Measurements from ENCODE around the gene HP1BP3. TPM values are rescaled to one million over a fixed set of nuclear protein-coding genes. Genes with fewer than 3 reads are reported as not detected.

HP1BP3 gene, protein sequence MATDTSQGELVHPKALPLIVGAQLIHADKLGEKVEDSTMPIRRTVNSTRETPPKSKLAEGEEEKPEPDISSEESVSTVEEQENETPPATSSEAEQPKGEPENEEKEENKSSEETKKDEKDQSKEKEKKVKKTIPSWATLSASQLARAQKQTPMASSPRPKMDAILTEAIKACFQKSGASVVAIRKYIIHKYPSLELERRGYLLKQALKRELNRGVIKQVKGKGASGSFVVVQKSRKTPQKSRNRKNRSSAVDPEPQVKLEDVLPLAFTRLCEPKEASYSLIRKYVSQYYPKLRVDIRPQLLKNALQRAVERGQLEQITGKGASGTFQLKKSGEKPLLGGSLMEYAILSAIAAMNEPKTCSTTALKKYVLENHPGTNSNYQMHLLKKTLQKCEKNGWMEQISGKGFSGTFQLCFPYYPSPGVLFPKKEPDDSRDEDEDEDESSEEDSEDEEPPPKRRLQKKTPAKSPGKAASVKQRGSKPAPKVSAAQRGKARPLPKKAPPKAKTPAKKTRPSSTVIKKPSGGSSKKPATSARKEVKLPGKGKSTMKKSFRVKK
- 100 to 1,000 TPM; 182 to 347 TPM for total RNA-seq

- ATAC-seq: peak; percentile 81 to 86
- peaks cover 9% of the 10 kb centered on the region for H3K36me3 Mint-ChIP-seq
- H3K27me3 Mint-ChIP-seq: no peaks in the 10 kb centered on the region
- no peaks in the 10 kb centered on the region for H3K9me3 Mint-ChIP-seq
- peak; percentile 89 for DNase-seq (ENCODE audit: low spot score)
- H3K4me3 Mint-ChIP-seq: peak within 1 kb of the TSS; percentile 91
- peaks cover 20 to 32% of the 10 kb centered on the region in 2 donors for H3K4me1 Mint-ChIP-seq (ENCODE audit: low read depth in 2 of 2)
- H3K27ac Mint-ChIP-seq: peak within 1 kb of the TSS; percentile 97
Measured at GRCh38 chr1:20787029-20787839, at the start of gene HP1BP3. HP1BP3 (minus strand) TSS chr1:20787307; CDS start chr1:20780440, 6,867 bp downstream.

- Mint-ChIP-seq H3K27ac (no peak overlapping the region), H3K4me1 (ENCODE audit: low read depth in 2 of 2) (no peaks in the 10 kb centered on the region), H3K9me3 (no peaks in the 10 kb centered on the region), H3K36me3 (no peaks in the 10 kb centered on the region), H3K4me3 (no peak overlapping the region), H3K27me3 (no peaks in the 10 kb centered on the region)
- DNase-seq (ENCODE audit: low spot score) (no peak), ATAC-seq (no peak)
Measured at GRCh38 chr1:20836230-20836629, 49.1 kb upstream of the HP1BP3 start.

DNA sequence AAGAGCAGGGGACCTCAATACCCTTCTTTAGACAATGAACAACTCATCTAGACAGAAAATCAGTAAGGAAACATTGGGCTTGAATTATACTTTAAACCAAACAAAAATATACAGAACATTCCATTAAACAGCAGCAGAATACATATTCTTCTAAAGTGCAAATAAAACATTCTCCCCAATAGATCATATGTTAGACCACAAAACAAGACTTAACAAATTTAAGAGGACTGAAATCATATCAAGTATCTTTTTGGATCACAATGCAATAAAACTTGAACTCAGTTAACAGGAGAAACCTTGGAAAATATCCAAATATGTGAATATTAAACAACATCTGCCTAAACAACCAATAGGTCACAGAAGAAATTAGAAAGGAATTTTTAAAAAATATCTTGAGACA, 47.7 kb upstream of the HP1BP3 start:
- ATAC-seq: no peak
- Mint-ChIP-seq H3K4me3 (no peak overlapping the region), H3K27ac (no peak overlapping the region), H3K9me3 (no peaks in the 10 kb centered on the region), H3K27me3 (no peaks in the 10 kb centered on the region), H3K36me3 (no peaks in the 10 kb centered on the region), H3K4me1 (ENCODE audit: low read depth in 2 of 2) (no peaks in the 10 kb centered on the region)
- DNase-seq (ENCODE audit: low spot score): no peak

DNA sequence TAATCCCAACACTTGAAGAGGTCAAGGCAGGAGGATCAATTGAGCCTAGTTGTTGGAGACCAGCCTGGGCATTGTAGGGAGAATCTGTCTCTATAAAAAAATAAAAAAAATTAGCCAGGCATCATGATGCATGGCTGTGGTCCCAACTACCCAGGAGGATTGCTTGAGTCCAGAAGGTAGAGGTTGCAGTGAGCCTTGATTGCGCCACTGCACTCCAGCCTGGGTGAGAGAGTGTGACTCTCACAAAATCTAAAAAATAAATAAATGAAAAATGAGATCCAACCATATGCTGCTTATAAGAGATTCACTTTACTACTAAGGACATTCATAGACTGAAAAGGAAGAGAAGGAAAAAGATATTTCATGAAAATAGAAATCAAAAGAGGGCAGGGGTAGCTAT, 47.1 kb upstream of the HP1BP3 start:
- Mint-ChIP-seq H3K27me3 (no peaks in the 10 kb centered on the region), H3K4me1 (ENCODE audit: low read depth in 2 of 2) (no peaks in the 10 kb centered on the region), H3K9me3 (no peaks in the 10 kb centered on the region), H3K36me3 (no peaks in the 10 kb centered on the region), H3K27ac (no peak overlapping the region), H3K4me3 (no peak overlapping the region)
- no peak for DNase-seq (ENCODE audit: low spot score)
- no peak for ATAC-seq

- H3K4me1 Mint-ChIP-seq (ENCODE audit: low read depth in 2 of 2): no peaks in the 10 kb centered on the region
- no peaks in the 10 kb centered on the region for H3K36me3 Mint-ChIP-seq
- ATAC-seq (no peak), DNase-seq (ENCODE audit: low spot score) (no peak)
- H3K9me3 Mint-ChIP-seq: no peaks in the 10 kb centered on the region
- no peaks in the 10 kb centered on the region for H3K27me3 Mint-ChIP-seq
- H3K27ac Mint-ChIP-seq: no peak overlapping the region
- no peak overlapping the region for H3K4me3 Mint-ChIP-seq
Measured at GRCh38 chr1:20830378-20830777, 43.3 kb upstream of the HP1BP3 start.

DNA sequence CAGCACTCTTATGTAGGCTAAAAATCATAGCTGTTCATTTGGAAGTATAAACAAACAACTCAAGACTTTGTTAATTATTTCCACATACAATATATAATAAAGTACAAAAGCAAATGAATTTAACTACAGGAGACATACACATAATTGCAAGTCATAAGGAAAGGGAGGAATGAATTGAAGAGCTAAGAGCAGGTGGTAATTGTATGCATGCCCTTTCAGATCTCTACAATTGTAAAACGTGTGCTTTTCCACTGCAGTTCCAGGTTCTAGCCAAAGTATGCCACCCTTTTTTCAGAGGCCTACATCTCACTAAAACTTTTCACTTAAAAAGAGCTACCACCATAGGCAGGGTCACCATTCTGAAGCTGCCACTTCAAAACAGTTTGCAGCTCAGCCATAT, 42.8 kb upstream of the HP1BP3 start:
- no peak for ATAC-seq
- Mint-ChIP-seq H3K36me3 (no peaks in the 10 kb centered on the region), H3K4me1 (ENCODE audit: low read depth in 2 of 2) (no peaks in the 10 kb centered on the region), H3K9me3 (no peaks in the 10 kb centered on the region), H3K4me3 (no peak overlapping the region), H3K27me3 (no peaks in the 10 kb centered on the region), H3K27ac (no peak overlapping the region)
- no peak for DNase-seq (ENCODE audit: low spot score)

DNA sequence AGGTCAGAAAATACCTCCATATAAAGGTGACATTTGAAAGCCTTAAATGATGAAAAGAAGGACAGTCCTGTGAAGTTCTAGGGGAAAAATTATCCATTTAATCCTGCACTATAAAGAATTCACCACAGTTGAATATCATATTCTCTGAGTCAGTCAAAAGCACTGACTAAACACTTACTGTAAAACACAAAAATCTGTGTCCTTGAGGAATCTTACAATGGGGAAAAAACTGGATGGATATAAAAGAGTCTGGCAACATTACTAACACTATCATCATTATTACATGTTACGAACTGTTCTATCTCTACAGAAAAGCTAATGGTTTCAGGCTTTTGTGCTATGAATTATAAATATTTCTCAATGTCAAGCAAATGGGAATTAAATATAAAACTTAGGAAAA, 42.4 kb upstream of the HP1BP3 start:
- H3K4me1 Mint-ChIP-seq (ENCODE audit: low read depth in 2 of 2): no peaks in the 10 kb centered on the region
- ATAC-seq (no peak), DNase-seq (ENCODE audit: low spot score) (no peak)
- no peaks in the 10 kb centered on the region for H3K9me3 Mint-ChIP-seq
- no peak overlapping the region for H3K27ac Mint-ChIP-seq
- H3K36me3 Mint-ChIP-seq: peaks cover 1% of the 10 kb centered on the region
- H3K27me3 Mint-ChIP-seq: no peaks in the 10 kb centered on the region
- no peak overlapping the region for H3K4me3 Mint-ChIP-seq

DNA sequence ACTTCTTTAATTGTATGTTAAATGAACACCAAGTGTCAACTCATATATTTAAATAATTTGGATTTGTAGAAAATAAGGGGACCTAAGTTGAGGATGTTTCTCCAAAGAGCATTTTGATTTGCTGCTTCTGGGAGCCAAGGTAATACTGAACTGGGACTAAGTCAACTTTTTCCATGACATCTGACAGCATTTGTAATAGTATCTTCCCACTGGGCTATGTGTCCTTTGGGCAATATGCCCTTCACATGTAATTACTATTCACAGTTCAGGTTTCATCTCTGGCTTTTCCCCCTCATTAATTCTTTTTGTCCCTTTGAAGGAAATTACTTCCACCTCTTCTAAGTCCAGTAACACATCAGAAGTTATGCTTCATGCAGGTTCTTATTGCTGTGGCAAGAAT, 36.7 kb upstream of the HP1BP3 start:
- H3K36me3 Mint-ChIP-seq: peaks cover 6% of the 10 kb centered on the region
- H3K27me3 Mint-ChIP-seq: no peaks in the 10 kb centered on the region
- no peaks in the 10 kb centered on the region for H3K4me1 Mint-ChIP-seq (ENCODE audit: low read depth in 2 of 2)
- peak overlapping the region in 1 of 2 donors; percentile 14 for H3K27ac Mint-ChIP-seq
- H3K4me3 Mint-ChIP-seq: no peak overlapping the region
- DNase-seq (ENCODE audit: low spot score): no peak
- no peak for ATAC-seq
- no peaks in the 10 kb centered on the region for H3K9me3 Mint-ChIP-seq

DNA sequence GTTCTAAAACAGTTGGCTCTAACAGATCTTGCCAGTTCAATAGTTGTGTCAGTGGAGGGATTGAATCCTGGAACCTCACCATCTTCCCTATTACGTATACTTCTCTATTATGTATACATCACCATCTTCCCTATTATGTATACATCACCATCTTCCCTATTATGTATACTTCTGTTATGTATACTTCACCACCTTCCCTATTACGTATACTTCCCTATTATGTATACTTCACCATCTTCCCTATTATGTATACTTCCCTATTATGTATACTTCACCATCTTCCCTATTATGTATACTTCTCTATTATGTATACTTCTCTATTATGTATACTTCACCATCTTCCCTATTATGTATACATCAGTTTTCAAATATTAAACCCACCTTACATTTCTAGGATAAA, 34.4 kb upstream of the HP1BP3 start:
- Mint-ChIP-seq H3K27me3 (no peaks in the 10 kb centered on the region), H3K27ac (no peak overlapping the region), H3K4me1 (ENCODE audit: low read depth in 2 of 2) (no peaks in the 10 kb centered on the region), H3K4me3 (no peak overlapping the region), H3K36me3 (peaks cover 6% of the 10 kb centered on the region), H3K9me3 (no peaks in the 10 kb centered on the region)
- ATAC-seq (no peak), DNase-seq (ENCODE audit: low spot score) (no peak)

DNA sequence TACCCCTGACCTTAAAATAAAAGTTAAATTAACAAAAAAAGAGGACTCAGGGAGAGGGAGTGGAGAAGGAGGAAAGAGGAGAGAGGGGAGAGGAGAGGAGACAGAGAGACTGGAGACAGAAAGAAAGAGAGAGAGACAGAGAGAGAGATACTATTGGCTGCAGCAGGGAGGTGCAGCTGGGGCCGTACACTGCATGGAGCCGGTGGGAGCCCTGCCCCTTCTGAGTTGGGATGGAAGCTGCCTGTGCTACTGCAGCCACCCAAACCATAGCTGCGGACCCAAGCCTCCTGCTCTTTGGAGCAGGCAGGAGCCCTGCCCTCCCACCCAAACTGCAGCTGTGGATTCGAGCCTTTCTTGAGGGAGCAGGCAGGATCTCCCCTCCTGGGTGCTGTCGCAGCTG, 32.7 kb upstream of the HP1BP3 start:
- no peak overlapping the region for H3K4me3 Mint-ChIP-seq
- H3K4me1 Mint-ChIP-seq (ENCODE audit: low read depth in 2 of 2): no peaks in the 10 kb centered on the region
- ATAC-seq (peak in 1 of 2 donors; percentile 11), DNase-seq (ENCODE audit: low spot score) (no peak)
- H3K27ac Mint-ChIP-seq: no peak overlapping the region
- no peaks in the 10 kb centered on the region for H3K27me3 Mint-ChIP-seq
- H3K9me3 Mint-ChIP-seq: no peaks in the 10 kb centered on the region
- H3K36me3 Mint-ChIP-seq: peaks cover 6% of the 10 kb centered on the region

- Mint-ChIP-seq H3K4me3 (no peak overlapping the region), H3K9me3 (no peaks in the 10 kb centered on the region), H3K27ac (no peak overlapping the region), H3K4me1 (ENCODE audit: low read depth in 2 of 2) (no peaks in the 10 kb centered on the region), H3K27me3 (no peaks in the 10 kb centered on the region), H3K36me3 (no peaks in the 10 kb centered on the region)
- ATAC-seq (no peak), DNase-seq (ENCODE audit: low spot score) (no peak)
Measured at GRCh38 chr1:20814534-20814871, 27.4 kb upstream of the HP1BP3 start.

GRCh38 chr1:20811916-20812315, 24.8 kb upstream of the HP1BP3 start:
- ATAC-seq (no peak), DNase-seq (ENCODE audit: low spot score) (no peak)
- no peaks in the 10 kb centered on the region for H3K9me3 Mint-ChIP-seq
- H3K27ac Mint-ChIP-seq: no peak overlapping the region
- no peaks in the 10 kb centered on the region for H3K27me3 Mint-ChIP-seq
- no peaks in the 10 kb centered on the region for H3K4me1 Mint-ChIP-seq (ENCODE audit: low read depth in 2 of 2)
- H3K4me3 Mint-ChIP-seq: no peak overlapping the region
- H3K36me3 Mint-ChIP-seq: no peaks in the 10 kb centered on the region

- Mint-ChIP-seq H3K4me1 (ENCODE audit: low read depth in 2 of 2) (peaks cover 2% of the 10 kb centered on the region in 2 donors), H3K27me3 (no peaks in the 10 kb centered on the region)
- ATAC-seq: no peak
Measured at GRCh38 chr1:20793236-20793635, 6.1 kb upstream of the HP1BP3 start.

DNA sequence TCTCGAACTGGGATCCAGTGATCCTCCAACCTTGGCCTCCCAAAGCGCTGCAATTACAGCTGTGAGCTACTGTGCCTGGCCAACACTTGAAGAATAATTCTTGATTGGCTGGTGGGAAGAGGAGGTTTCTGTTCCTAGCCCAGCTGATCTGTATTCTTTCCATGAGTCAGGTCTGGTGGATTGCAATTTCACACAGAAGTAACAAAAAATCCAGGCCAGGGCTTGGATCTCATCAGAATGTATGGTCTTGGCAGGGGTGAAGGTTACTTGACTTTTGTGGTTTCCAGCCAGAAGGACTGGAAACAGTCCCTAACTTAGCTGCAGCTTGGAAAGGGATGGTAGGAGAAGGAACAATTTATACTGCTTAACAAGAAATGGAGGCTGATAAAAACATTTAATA, 5.1 kb upstream of the HP1BP3 start:
- Mint-ChIP-seq H3K4me1 (ENCODE audit: low read depth in 2 of 2) (peaks cover 9 to 11% of the 10 kb centered on the region in 2 donors), H3K4me3 (no peak overlapping the region), H3K27me3 (no peaks in the 10 kb centered on the region), H3K9me3 (no peaks in the 10 kb centered on the region), H3K36me3 (no peaks in the 10 kb centered on the region), H3K27ac (no peak overlapping the region)
- ATAC-seq (no peak), DNase-seq (ENCODE audit: low spot score) (no peak)

More at GRCh38 chr1:20793236-20793635, 6.1 kb upstream of the HP1BP3 start:
- H3K36me3 Mint-ChIP-seq: no peaks in the 10 kb centered on the region
- no peak for DNase-seq (ENCODE audit: low spot score)
- no peaks in the 10 kb centered on the region for H3K9me3 Mint-ChIP-seq
- H3K27ac Mint-ChIP-seq: no peak overlapping the region
- no peak overlapping the region for H3K4me3 Mint-ChIP-seq

All from natural killer cell treated with Interleukin-12 subunit alpha and Interleukin-12 subunit beta and Interleukin-15 and Interleukin-18, amount 100 ng/mL, for 72 hours (primary cell).